ENCODE results near the gene WDR33.

DNA sequence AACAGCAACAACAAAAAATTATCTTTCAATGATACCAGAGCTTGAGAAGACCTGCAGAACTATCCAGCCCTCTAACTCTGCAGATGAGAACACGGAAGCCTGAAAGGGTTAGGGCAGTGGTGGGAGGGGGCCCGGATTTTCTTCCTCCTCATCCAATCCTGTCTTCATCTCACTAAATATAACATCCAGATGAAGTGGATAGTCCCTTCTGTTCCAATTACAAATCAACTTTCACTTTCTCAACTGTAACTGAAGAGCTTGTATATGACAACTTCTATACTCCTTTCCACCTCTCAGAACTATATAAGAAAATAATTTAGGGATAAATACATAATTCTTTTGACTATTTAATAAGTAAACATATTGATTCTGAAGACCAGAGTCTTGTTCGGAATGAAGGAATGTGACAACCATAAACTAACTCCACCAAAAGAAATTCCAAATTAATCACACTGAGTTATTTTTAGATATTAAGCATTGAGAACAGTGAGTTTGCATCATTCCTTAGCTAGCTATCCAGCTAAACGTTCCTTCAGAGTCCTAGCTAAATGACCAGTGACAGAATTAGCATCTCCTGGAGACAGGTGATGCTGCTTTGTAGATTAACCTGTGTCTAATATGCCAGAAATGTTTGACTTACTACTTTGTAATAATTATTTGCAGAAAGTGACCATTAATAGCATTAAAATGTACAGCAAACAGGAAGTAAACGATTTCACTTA lies 77.0 kb downstream of the WDR33 start:
- TF ChIP-seq, protein P1, sequence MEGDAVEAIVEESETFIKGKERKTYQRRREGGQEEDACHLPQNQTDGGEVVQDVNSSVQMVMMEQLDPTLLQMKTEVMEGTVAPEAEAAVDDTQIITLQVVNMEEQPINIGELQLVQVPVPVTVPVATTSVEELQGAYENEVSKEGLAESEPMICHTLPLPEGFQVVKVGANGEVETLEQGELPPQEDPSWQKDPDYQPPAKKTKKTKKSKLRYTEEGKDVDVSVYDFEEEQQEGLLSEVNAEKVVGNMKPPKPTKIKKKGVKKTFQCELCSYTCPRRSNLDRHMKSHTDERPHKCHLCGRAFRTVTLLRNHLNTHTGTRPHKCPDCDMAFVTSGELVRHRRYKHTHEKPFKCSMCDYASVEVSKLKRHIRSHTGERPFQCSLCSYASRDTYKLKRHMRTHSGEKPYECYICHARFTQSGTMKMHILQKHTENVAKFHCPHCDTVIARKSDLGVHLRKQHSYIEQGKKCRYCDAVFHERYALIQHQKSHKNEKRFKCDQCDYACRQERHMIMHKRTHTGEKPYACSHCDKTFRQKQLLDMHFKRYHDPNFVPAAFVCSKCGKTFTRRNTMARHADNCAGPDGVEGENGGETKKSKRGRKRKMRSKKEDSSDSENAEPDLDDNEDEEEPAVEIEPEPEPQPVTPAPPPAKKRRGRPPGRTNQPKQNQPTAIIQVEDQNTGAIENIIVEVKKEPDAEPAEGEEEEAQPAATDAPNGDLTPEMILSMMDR (IDR thresholded peaks at IDR 0.05; ENCODE audit: borderline replicate concordance, extremely low read depth, low read length, poor library complexity, severe bottlenecking): no peak
- no peak for TF ChIP-seq EZH2 (IDR thresholded peaks at IDR 0.05; ENCODE audit: borderline replicate concordance, low read depth, low read length, severe bottlenecking)

Data from DND-41 (cell line).